ENCODE results near the gene SURF1.
"Not testable (repeated sequence)": the region's sequence is repeated elsewhere in the genome, so short reads cannot be mapped to it uniquely, and the experiment has no call there.

Gene SURF1

GRCh38 chr9:133356391-133357091 is at the start of gene SURF1, which contains the start of gene SURF2:
Gene SURF1 (minus strand): TSS chr9:133356487. CDS start chr9:133356453, 34 bp downstream.
Gene SURF2 (plus strand): TSS chr9:133356550. CDS start chr9:133356593, 43 bp downstream.
- DNase-seq, result peak; percentile 88 to 89

DNA sequence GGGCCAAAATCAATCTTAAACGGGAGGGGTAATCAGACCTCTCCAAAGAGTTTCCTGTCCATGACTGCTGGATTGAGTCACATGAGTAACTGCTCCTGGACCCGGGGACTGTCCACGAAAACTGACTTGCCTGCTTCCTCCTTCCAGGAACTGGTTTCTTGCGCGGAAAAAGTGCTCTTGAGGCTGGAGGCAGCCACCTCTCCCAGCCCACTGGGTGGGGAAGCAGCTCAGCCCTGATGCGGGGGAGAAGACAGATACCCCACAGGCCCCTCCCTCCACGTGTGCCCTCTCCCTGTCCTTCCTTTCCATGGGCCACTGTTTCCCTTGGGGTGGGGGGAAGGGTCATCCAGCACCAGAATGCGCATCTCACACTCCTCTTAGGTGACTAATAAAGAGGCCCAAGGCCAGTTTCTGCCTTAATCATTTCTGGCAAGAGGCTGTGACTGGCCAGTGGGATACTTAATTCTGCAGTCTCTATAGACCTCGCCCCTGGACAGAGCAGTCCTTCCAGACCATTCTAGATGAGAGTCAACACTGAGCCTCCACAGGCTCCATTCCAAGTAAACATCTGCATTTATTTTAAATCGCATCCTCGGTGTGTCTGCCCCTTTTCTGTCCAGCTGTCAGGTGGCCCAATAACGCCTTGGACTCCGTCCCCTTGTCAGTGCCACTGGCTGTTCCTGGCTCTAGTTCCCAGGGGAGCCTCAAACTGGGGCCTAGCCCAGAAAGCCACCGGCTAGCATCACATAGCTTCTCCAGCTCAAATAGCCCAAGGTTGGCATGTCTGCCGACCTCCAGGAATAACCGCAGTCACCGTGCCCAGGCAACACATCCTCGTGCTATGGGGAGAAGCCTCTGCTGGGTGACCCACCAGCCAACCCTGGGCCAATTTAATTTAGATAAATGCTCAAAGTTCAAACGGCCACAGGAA is 49.5 kb upstream of the SURF1 start:
- DNase-seq, result no peak

DNA sequence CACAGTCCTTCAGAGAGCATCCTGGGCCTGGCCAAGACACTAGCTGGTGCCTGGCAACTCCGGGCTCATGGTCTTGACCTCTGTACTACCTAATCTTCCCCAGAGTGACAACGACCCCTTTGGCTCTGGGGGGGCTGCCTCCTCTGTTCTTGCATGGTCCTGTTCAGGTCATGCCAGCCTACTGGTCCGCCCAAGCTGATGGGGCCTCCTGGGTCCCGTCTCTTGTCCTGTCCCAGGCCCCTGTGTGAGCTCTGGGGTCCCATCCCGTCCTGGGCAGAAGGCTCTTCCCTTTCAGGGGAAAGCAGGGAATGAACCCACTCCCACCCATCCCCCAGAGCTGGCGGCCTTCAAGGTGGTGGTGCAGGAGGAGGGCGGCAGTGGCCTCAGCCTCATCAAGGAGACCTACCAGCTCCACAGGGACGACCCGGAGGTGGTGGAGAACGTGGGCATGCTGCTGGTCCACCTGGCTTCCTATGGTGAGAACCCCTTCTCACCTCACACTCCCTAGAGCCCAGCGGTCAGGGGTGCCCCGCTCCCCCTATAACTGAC is 48.2 kb upstream of the SURF1 start:
- no peak for DNase-seq

- peak; percentile 61 to 67 for DNase-seq
These were observed 47.6 kb upstream of the SURF1 start for GRCh38 chr9:133403766-133404453.

DNA sequence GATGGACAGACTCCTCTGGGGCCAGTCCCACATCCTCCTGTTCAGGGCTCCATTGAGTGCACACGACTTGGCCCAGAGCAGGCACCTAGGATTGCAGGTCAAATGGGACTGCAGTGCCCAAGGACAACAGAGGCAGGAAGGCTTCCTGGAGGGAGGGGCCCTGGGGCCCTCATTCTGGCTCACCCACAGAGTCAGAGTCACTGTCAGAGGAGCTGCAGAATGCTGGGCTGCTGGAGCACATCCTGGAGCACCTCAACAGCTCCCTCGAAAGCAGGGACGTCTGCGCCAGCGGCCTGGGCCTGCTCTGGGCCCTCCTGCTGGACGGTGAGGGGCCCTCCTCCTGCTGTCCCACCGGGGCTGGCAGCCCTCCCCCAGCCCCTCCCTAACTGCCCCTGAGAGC is 46.4 kb upstream of the SURF1 start:
- DNase-seq, result no peak

DNA sequence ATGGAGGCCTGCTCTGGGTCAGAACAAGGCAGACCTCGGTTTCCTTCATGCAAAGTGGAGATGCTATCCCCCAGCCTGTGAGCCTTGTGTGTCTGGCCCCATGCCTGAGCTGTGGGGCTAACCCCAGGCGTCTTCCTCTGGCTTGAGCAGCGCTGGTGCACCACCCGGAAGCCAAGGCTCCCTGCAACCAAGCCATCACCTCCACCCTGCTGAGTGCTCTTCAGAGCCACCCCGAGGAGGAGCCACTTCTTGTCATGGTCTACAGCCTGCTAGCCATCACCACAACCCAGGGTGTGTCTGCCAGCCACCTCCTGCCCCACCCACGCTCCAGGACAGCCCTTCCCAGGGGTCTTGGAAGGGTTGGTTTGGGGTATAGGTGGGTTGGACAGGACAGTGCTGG is 45.3 kb upstream of the SURF1 start:
- DNase-seq, result no peak

DNA sequence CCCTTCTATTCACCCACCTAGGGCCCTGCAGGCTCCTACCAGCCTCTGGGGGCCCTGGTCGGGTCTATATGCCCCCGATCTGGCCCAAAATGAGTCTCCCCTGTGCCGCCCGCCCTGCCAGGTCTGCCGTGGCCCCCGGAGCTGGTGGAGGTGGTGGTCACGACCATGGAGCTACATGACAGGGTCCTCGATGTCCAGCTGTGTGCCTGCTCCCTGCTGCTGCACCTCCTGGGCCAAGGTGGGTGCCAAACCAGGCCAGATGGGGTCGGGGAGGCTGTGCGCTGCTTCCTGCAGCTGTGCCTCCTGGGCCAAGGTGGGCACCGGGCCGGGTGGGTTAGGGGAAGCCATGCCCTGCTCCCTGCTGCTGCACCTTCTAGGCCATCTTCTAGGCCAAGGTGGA is 44.0 kb upstream of the SURF1 start:
- DNase-seq, result no peak

- DNase-seq, result no peak
These were observed 41.6 kb upstream of the SURF1 start for GRCh38 chr9:133397895-133398294.

- DNase-seq, result no peak
These were observed 41.1 kb upstream of the SURF1 start for GRCh38 chr9:133397370-133397769.

DNA sequence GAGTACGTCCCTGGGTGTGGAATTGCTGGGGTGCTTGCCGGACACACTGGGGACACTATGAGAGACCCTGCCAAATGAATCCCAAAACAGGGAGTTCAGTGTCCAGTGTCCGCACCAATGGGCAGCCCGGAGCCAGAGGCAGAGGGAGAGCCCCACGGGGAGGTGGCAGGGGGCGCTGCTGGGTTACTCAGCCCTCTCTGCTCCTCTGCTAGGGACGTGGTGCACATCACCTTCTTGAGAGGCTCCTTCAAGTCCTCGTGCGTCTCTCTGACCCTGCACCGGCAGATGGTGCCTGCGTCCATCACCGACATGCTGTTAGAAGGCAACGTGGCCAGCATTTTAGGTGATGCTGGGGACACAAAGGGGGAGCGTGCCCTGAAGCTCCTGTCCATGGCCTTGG is 40.7 kb upstream of the SURF1 start:
- no peak for DNase-seq

DNA sequence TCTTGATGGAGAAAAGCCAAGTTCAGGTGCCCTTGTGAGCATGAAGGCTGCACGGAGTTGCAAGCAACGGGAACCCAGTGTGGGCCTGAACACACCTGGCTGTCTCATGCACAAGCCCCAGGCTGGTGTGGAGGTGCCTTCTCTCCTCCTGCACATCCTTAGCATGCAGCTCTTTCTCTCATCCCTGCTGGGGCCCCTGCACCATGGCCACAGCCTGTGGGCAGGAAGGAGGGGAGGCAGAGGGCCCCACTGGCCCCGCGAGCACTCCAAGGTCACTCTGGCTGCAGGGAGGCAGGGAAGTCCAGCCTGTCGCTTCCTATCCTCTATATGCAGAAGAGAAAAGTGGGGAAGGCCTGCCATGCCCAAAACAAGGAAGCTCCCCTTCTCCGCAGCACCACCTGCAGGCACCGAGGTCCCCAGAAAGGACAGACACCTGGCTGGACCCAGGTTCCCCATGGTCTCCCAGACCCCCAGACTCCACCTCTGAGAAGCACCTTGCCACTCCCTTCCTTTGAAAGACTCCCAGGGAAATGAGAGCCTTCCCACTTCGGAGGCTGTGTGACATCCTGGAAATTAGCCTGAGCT is 38.5 kb upstream of the SURF1 start:
- no peak for DNase-seq

DNA sequence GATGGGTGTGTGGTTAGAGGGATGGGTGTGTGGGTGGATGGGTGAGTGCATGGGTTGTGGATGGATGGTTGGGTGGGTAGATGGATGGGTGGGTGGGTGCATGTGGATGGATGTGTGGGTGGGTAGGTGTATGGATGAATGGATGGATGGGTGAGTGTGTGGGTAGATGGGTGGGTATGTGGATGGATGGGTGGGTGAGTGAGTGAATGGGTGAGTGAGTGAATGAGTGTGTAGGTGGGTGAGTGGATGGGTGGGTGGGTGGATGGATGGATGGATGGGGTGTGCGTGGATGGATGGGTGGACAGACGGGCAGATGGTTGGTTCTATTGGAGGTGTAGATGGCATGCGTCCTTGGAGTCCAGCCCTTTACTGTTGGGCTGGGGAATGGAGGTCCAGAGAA is 37.1 kb upstream of the SURF1 start:
- DNase-seq, result no peak

- not testable (repeated sequence) for DNase-seq
These were observed 36.0 kb upstream of the SURF1 start for GRCh38 chr9:133392308-133392707.

GRCh38 chr9:133391449-133391848 is 35.2 kb upstream of the SURF1 start:
- not testable (repeated sequence) for DNase-seq

- no peak for DNase-seq
These were observed 34.4 kb upstream of the SURF1 start for GRCh38 chr9:133390713-133391112.

- no peak for DNase-seq
These were observed 33.3 kb upstream of the SURF1 start for GRCh38 chr9:133389562-133389961.

DNA sequence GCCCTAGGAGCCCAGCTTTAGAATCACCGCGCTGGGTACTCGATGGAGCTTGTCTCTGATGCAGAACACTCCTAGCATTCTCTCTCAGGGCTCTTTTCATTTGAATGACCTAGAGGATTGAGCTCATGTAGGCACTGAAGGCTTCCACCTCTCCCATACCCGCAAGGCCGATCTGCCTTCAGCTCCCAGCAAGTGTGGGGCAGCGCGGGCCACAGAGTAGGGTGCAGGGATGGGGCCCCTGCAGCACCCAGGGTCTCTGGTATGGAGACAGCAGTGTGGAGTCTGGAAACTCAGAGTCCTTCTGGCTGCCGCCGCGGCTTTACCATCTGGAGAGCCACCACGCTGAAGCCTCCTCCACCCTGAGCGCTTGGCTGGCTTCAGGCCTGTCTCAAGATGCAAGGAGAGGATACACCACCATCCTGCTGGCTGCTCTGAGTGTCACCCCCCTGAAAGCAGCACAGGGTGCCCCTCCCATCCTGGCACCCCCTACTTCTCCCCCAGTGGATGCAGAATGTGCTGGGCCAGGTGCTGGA is 32.8 kb upstream of the SURF1 start:
- no peak for DNase-seq

DNA sequence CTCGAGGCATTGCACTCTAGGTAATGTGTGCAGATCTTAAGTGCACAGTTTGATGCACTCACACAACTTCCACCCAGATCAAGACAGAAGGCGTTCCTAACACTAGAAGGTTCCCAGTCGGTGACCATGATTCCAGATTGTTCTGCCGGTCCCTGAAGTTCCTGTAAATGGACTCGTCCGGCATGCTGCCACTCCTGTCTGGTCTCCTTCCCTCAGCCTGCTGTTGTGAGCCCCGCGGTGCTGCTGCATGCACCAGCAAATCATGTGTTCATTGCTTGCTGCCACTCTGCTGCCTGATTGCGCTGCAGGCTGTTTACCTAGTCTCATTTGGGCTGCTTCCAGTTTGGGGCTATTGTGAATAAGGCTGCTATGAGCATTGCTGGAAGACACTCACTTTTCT is 31.4 kb upstream of the SURF1 start:
- DNase-seq, result no peak

GRCh38 chr9:133386338-133386737 is 30.1 kb upstream of the SURF1 start:
- DNase-seq, result no peak

GRCh38 chr9:133385452-133385851 is 29.2 kb upstream of the SURF1 start:
- DNase-seq, result no peak

GRCh38 chr9:133384736-133385321 is 28.5 kb upstream of the SURF1 start:
- DNase-seq, result no peak

GRCh38 chr9:133383438-133383837 is 27.2 kb upstream of the SURF1 start:
- no peak for DNase-seq

Data from CD4-positive, alpha-beta T cell treated with Interleukin-1 beta for 1 hour (primary cell).